GM12872 (cell line): ENCODE results near the gene DMD.

ENCODE experiments used
- TF ChIP-seq, protein P1 (sequence below): IDR thresholded peaks from 3 replicates; pipeline ENCODE4 v1.5.1; 2011; ENCODE audit warnings: low read depth, mild to moderate bottlenecking, low read length, moderate library complexity; ENCODE audit not compliant: insufficient read depth

Gene DMD

DNA sequence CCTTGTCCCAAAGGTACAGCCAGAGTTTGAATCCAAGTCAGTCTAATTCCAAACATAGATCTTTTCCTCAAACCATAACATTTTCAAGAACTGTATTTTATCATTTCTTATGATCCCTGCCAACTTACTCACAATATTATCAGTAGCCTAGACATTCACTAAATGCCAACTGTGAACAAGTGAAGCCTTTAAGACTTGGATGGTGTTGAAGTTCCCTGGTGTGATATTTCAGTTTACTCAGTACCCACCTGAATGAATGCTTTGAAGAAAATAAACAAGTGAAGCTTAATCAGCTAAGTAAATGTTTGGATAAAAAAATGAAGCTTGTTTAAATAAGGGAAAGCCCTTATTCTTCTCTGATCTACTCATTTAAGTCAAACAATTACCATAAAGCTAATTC lies 1028.3 kb downstream of the DMD start:
- TF ChIP-seq, protein P1, sequence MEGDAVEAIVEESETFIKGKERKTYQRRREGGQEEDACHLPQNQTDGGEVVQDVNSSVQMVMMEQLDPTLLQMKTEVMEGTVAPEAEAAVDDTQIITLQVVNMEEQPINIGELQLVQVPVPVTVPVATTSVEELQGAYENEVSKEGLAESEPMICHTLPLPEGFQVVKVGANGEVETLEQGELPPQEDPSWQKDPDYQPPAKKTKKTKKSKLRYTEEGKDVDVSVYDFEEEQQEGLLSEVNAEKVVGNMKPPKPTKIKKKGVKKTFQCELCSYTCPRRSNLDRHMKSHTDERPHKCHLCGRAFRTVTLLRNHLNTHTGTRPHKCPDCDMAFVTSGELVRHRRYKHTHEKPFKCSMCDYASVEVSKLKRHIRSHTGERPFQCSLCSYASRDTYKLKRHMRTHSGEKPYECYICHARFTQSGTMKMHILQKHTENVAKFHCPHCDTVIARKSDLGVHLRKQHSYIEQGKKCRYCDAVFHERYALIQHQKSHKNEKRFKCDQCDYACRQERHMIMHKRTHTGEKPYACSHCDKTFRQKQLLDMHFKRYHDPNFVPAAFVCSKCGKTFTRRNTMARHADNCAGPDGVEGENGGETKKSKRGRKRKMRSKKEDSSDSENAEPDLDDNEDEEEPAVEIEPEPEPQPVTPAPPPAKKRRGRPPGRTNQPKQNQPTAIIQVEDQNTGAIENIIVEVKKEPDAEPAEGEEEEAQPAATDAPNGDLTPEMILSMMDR: no peak

DNA sequence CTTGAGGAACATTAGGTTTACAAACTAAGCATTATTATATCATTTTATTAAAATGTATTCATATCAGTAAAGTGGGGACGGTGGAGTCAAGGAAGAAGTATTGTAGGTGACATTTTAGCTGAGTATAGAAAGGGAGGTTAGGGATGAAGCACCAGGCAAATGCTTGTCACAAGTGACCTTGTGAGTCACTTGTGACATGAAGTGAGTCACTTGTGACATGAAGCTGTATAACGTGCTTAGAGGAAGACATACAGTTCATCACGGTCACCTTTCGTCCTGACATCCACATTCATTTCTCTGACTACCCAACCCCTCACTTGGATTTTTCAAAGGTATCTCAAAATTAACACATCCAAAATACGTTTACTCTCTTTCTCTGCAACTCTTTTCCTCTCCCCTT lies 1034.8 kb downstream of the DMD start:
- TF ChIP-seq, protein P1: no peak

- TF ChIP-seq, protein P1: no peak
Measured at GRCh38 chrX:32170481-32170880, 1040.9 kb downstream of the DMD start.

- TF ChIP-seq, protein P1: no peak
Measured at GRCh38 chrX:32155044-32155638, 1056.2 kb downstream of the DMD start.

- TF ChIP-seq, protein P1: no peak
Measured at GRCh38 chrX:32153585-32153984, 1057.8 kb downstream of the DMD start.

DNA sequence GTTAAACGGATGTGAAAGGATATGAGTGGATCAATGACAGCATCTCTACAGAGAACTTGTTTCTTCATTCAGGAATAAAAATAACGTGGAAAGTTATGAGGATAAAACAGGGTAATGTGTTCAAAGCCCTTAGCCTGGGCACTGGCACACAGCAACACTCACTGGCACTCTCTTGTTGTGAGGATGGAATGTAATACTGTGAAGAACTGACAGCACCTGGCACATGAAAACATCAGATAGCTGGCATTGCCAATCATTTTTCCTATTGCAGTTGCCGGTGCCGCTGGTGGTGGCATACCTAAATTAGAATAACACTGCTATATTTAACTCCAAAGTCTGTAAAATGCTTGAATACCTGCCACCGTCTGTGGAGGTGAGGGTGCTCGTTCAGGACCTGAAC lies 1061.2 kb downstream of the DMD start:
- TF ChIP-seq, protein P1: no peak

DNA sequence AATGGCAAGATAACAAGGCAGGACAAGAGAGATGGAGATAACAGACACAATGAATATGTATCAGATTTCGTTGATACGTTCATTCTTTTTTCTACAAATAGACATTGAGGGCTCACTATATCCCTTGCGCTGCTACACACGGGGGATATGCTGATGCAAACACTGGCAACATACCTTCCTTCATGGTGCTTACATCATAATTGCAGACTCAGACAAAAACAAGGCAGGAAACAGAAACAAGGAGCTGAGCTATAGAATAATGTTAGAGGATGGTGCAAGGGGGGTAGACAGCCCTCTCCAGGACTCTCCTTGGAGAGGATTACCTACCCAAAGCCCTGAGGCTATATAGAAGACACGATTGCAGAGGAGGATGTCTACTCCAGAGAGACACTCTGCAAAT lies 1069.5 kb downstream of the DMD start:
- TF ChIP-seq, protein P1: no peak
